GM03348 (cell line): ENCODE data around the gene LIMCH1.
"Not testable (repeated sequence)": the region's sequence is repeated elsewhere in the genome, so short reads cannot be mapped to it uniquely, and the experiment has no call there.

ENCODE experiments used
- DNase-seq: peaks from one replicate; pipeline ENCODE4 v3.0.0; 2012; ENCODE audit warnings: low spot score

LIMCH1 gene

GRCh38 chr4:41678951-41679350 is 141.0 kb downstream of the LIMCH1 start:
- DNase-seq, result no peak

- DNase-seq, result no peak
These were observed 142.0 kb downstream of the LIMCH1 start for GRCh38 chr4:41679991-41680390.

DNA sequence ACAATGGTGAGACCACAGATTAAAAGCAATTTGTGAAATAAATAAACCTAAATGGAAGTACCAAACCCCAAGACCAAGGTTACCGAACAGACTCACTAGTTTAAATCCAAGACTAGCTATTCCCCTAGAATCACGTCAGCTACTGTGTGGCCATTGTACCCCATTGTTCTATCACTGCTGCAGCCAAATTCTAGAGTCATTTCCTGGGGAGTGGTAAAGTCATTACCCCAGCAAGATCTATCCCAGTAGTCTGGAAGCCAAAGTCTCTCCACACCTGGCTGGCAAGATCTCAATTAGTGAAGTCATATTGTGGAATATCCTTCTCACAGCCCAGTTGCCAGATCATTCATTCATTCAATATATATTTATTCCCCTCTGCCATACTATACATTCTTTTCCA is 143.1 kb downstream of the LIMCH1 start:
- no peak for DNase-seq

GRCh38 chr4:41683326-41683725 is 145.4 kb downstream of the LIMCH1 start:
- peak; percentile 13 for DNase-seq

GRCh38 chr4:41686893-41687292 is 148.9 kb downstream of the LIMCH1 start:
- DNase-seq, result no peak

DNA sequence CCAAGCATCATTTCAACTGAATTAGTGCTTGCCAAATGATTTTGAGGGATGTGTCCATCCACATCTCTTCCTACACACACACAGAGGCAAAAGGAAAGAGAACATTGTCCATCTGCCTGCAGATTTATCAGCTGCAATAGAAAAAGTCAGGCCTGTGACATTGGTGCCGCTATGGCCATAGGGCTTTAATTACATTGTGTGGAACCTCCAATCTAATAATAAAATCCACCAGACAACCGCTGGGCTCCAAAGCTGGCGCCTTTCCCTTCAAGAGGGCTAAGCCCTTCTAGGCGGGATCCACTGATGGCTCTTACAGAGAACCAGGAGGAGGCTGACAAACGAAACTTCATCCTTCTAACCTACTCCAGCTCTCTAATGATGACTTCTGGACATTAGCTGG is 150.0 kb downstream of the LIMCH1 start:
- DNase-seq, result no peak

DNA sequence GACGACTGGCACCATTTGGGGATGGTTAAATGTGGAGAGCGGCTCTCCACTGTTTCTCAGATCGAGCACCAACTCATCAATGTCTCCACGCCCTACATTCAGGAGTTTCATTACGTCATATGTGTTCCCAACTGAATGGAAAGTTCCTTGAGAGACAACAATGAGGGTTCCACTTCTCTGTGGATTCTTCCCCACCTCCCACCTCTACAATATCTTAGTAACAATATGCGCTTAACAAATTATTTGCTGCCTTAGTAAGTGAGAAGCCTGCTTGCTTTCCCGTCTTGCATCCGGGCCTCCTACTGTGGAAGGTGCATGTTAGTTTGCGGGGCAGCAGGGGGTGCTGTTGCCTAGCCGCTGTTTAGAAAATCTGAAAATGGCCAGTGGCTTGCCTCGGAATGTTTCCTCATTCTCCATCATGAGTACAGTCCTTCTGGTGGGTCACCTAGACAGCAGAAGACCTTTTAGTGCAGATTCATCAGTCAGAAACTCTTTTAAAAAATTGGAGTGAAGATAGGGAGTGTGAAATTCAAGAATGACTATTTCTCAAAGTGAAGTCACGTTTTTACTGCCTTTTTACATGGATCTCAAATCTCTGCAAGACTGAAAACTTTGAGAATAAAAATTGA is 154.9 kb downstream of the LIMCH1 start:
- peak; percentile 70 for DNase-seq

GRCh38 chr4:41693629-41694028 is 155.7 kb downstream of the LIMCH1 start:
- DNase-seq, result peak; percentile 20

GRCh38 chr4:41696131-41696530 is 158.2 kb downstream of the LIMCH1 start:
- no peak for DNase-seq

DNA sequence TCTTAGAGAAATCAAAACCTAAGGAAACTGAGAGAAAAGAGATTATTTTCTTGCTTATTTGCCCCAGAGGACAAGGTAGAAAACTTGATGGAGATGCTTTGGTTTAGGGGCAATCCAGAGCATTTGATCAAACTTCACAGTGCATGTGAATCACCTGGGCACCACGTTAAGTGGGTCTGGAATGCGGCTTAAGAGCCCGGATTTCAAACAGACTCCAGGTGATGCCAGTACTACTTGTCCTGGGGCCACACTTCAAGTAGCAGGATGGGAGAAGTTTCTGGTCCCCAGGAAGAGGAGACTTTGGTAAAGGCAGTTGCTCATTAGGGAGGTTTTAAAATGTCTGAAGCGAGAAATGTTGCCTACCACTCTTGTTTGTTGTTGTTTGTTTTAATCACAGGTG is 158.8 kb downstream of the LIMCH1 start:
- no peak for DNase-seq

- no peak for DNase-seq
These were observed 164.0 kb downstream of the LIMCH1 start for GRCh38 chr4:41701983-41702382.

GRCh38 chr4:41702770-41703169 is 164.8 kb downstream of the LIMCH1 start:
- DNase-seq, result no peak

DNA sequence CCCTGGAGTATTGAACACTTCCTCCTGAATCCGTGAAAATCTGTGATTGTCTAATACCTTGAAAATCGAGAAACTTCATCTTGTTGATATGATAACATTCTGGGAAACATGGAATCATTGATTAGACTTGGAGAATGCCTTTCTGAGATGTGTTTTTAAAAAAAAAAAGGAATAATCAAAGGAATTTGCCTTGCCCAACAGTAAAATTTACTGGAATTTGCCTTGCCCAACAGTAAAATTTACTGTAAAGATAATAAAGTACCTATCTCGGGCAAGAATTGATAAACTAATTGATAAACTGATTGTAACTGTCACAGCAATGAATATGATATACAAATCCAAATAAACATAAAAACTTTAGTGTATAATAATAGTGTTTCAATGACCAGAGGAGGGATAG is 165.8 kb downstream of the LIMCH1 start:
- DNase-seq, result no peak

DNA sequence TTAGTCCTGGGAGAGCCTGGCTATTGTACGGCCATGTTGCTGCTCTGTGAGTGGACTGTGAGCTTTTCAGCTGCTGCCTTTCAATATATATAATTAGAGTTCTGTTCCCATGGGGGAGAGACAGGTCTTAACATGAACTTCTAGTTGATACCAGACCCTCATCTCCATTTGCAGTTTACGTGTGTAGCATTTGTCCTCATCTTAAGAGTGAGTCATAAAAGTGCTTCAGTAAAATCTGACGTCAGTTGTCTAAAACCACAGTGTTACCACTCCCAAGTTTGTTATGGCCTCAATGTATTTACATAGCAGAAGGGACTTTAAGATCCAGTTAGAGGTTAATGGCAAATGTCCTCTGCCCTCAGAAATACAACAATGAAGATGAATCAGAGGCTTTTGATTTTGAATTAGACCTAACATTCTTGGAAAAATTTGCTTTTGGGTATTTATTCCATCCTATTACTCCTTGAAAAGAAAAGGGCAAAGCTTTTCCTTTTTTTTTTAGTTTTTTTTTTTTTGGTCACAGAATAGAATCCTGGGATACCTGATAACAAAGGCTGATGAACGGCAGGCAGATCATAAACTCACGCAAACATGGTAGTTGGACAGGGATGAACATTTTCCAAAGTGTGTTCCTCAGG is 172.0 kb downstream of the LIMCH1 start:
- no peak for DNase-seq

- DNase-seq, result not testable (repeated sequence)
These were observed 173.7 kb downstream of the LIMCH1 start for GRCh38 chr4:41711654-41712053.

- no peak for DNase-seq
These were observed 174.5 kb downstream of the LIMCH1 start for GRCh38 chr4:41712425-41712824.

DNA sequence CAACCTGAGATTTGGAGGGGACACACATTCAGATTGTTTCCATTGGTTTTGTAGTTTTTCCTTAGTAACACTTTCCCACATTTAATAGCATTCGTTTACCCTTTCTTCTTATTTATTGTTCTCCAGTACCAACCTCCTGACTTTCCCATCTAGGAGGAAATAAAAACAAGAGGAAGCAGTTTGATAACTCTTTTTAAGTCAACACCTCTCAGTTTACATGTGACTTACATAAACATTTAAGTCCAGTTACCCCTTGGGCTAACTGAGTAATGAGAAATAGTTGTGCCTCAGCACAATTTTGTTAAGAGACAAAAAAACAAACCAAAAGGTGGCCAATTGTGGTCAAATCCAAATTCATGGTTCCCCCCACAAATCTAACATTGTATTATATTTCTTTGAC is 175.8 kb downstream of the LIMCH1 start:
- DNase-seq, result no peak

GRCh38 chr4:41714364-41715000 is 176.5 kb downstream of the LIMCH1 start:
- no peak for DNase-seq

DNA sequence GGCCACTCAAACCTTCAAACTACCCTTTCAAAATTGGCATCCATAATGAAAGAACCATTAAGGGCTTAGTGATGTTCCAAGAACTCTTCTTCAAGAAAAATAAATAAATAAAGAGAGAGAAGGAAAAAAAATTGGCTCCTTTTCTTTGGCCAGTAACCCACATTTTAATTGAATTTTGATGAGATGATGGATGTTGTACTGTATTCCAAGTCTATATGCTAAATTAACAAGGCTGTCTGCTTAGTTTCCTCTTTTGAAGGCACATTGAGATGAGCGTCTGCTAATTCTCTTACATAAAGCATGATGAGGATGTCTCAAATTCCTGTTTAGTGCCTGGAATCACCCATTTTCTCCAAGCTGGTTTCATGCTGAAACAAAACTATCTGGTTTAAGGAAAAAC is 177.2 kb downstream of the LIMCH1 start:
- DNase-seq, result no peak

- DNase-seq, result peak; percentile 8
These were observed 180.9 kb downstream of the LIMCH1 start for GRCh38 chr4:41718907-41719306.

GRCh38 chr4:41719417-41719816 is 181.5 kb downstream of the LIMCH1 start:
- DNase-seq, result peak; percentile 11

DNA sequence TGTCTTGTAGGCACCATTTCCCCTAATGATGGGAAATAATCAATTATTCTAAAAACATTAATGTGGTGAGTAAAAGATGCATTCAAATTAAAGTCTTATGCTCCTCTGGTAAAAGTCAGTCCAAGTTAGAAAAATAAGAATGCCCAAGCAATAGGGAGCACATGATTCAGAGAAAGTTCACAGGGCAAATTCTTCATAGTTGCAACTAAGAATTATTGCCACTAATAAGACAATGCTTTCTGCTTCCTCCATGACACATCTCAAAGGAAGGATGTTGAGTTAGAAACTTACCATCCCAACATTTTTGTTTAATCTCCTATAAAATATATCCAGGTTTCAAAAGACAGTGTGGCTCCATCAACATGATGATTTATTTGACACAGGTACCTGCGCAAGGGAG is 184.2 kb downstream of the LIMCH1 start:
- DNase-seq, result no peak

GRCh38 chr4:41723286-41723685 is 185.3 kb downstream of the LIMCH1 start:
- no peak for DNase-seq

DNA sequence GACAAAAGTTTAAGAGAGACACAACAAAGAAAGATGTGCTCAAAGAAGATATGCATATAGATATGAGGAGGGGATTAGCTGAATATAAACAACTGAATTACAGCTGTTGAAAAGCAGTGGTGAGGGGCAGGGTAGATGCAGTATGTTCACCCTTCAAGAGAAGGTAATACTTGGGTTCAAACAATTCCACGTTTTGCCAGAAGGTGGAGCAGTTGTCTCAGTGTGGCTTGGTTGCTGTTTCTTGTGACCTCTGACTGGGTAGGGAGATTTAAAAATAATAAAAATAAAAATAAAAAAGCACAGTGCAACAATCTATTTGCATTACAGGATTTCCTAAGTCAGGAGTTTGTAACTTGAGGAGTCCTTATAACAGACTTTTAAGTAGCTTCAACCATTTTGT is 187.3 kb downstream of the LIMCH1 start:
- DNase-seq, result no peak
